Glomerular visceral epithelial cell (primary cell): Measurements from ENCODE around the gene RFNG.
"Not testable (repeated sequence)": the region's sequence is repeated elsewhere in the genome, so short reads cannot be mapped to it uniquely, and the experiment has no call there.

Experiments
- DNase-seq: peaks from one replicate; pipeline ENCODE4 v3.0.0-alpha.2; 2016; ENCODE audit errors: extremely low spot score

RFNG gene

GRCh38 chr17:82042649-82043048 is 9.0 kb downstream of the RFNG start:
- DNase-seq, result no peak

- no peak for DNase-seq
Measured at GRCh38 chr17:82041144-82041814, 10.3 kb downstream of the RFNG start.

GRCh38 chr17:82039695-82040299 is 11.8 kb downstream of the RFNG start:
- DNase-seq, result no peak

- DNase-seq, result not testable (repeated sequence)
Measured at GRCh38 chr17:82038796-82039409, 12.7 kb downstream of the RFNG start.

GRCh38 chr17:82037889-82038195 is 13.8 kb downstream of the RFNG start:
- DNase-seq, result no peak

GRCh38 chr17:82037092-82037888 is 14.3 kb downstream of the RFNG start, which contains the start of gene DCXR:
Gene DCXR (minus strand): TSS chr17:82037697. CDS start chr17:82037682, 15 bp downstream.
- peak; percentile 97 for DNase-seq

- no peak for DNase-seq
Measured at GRCh38 chr17:82036634-82037091, 14.9 kb downstream of the RFNG start.

- no peak for DNase-seq
Measured at GRCh38 chr17:82035956-82036633, 15.5 kb downstream of the RFNG start.

GRCh38 chr17:82035488-82035887 is 16.1 kb downstream of the RFNG start:
- DNase-seq, result no peak

- no peak for DNase-seq
Measured at GRCh38 chr17:82034371-82035011, 17.1 kb downstream of the RFNG start.

- no peak for DNase-seq
Measured at GRCh38 chr17:82033359-82034085, 18.1 kb downstream of the RFNG start.

GRCh38 chr17:82031885-82032627 is 19.6 kb downstream of the RFNG start:
- peak; percentile 43 for DNase-seq

- DNase-seq, result peak; percentile 47
Measured at GRCh38 chr17:82031303-82031884, 20.2 kb downstream of the RFNG start, which contains the start of gene RAC3. Gene RAC3 (plus strand): TSS chr17:82031678. CDS start chr17:82031762, 84 bp downstream.

GRCh38 chr17:82030470-82031302 is 20.9 kb downstream of the RFNG start:
- peak; percentile 67 for DNase-seq

- no peak for DNase-seq
Measured at GRCh38 chr17:82029990-82030469, 21.6 kb downstream of the RFNG start.

- no peak for DNase-seq
Measured at GRCh38 chr17:82029391-82029790, 22.2 kb downstream of the RFNG start.

GRCh38 chr17:82028966-82029365 is 22.6 kb downstream of the RFNG start:
- no peak for DNase-seq

GRCh38 chr17:82028246-82028645 is 23.4 kb downstream of the RFNG start:
- DNase-seq, result no peak
